Measurements from ENCODE around the gene VPS45.

The VPS45 gene

GRCh38 chr1:150072959-150073358 lies 5.4 kb downstream of the VPS45 start:
- DNase-seq (ENCODE audit: low read depth in 3 of 3, low spot score in 1 of 3) = no peak

GRCh38 chr1:150073516-150073915 lies 5.9 kb downstream of the VPS45 start:
- DNase-seq (ENCODE audit: low read depth in 3 of 3, low spot score in 1 of 3) = no peak

- DNase-seq (ENCODE audit: low read depth in 3 of 3, low spot score in 1 of 3) = no peak
These were observed 8.5 kb downstream of the VPS45 start for GRCh38 chr1:150076066-150076465.

- no peak for DNase-seq (ENCODE audit: low read depth in 3 of 3, low spot score in 1 of 3)
These were observed 9.4 kb downstream of the VPS45 start for GRCh38 chr1:150076985-150077384.

GRCh38 chr1:150080784-150081183 lies 13.2 kb downstream of the VPS45 start:
- no peak for DNase-seq (ENCODE audit: low read depth in 3 of 3, low spot score in 1 of 3)

- DNase-seq (ENCODE audit: low read depth in 3 of 3, low spot score in 1 of 3) = no peak
These were observed 14.9 kb downstream of the VPS45 start for GRCh38 chr1:150082494-150082893.

GRCh38 chr1:150083907-150084306 lies 16.3 kb downstream of the VPS45 start:
- no peak for DNase-seq (ENCODE audit: low read depth in 3 of 3, low spot score in 1 of 3)

- DNase-seq (ENCODE audit: low read depth in 3 of 3, low spot score in 1 of 3) = no peak
These were observed 17.8 kb downstream of the VPS45 start for GRCh38 chr1:150085406-150085805.

- no peak for DNase-seq (ENCODE audit: low read depth in 3 of 3, low spot score in 1 of 3)
These were observed 19.8 kb downstream of the VPS45 start for GRCh38 chr1:150087415-150087814.

- DNase-seq (ENCODE audit: low read depth in 3 of 3, low spot score in 1 of 3) = no peak
These were observed 22.4 kb downstream of the VPS45 start for GRCh38 chr1:150089846-150090520.

- DNase-seq (ENCODE audit: low read depth in 3 of 3, low spot score in 1 of 3) = no peak
These were observed 24.7 kb downstream of the VPS45 start for GRCh38 chr1:150092180-150092791.

- DNase-seq (ENCODE audit: low read depth in 3 of 3, low spot score in 1 of 3) = no peak
These were observed 26.2 kb downstream of the VPS45 start for GRCh38 chr1:150093805-150094204.

- no peak for DNase-seq (ENCODE audit: low read depth in 3 of 3, low spot score in 1 of 3)
These were observed 27.2 kb downstream of the VPS45 start for GRCh38 chr1:150094734-150095265.

- DNase-seq (ENCODE audit: low read depth in 3 of 3, low spot score in 1 of 3) = no peak
These were observed 35.4 kb downstream of the VPS45 start for GRCh38 chr1:150102986-150103385.

- DNase-seq (ENCODE audit: low read depth in 3 of 3, low spot score in 1 of 3) = no peak
These were observed 38.8 kb downstream of the VPS45 start for GRCh38 chr1:150106341-150106740.

- no peak for DNase-seq (ENCODE audit: low read depth in 3 of 3, low spot score in 1 of 3)
These were observed 42.0 kb downstream of the VPS45 start for GRCh38 chr1:150109586-150109985.

- DNase-seq (ENCODE audit: low read depth in 3 of 3, low spot score in 1 of 3) = no peak
These were observed 42.5 kb downstream of the VPS45 start for GRCh38 chr1:150110116-150110515.

- no peak for DNase-seq (ENCODE audit: low read depth in 3 of 3, low spot score in 1 of 3)
These were observed 44.1 kb downstream of the VPS45 start for GRCh38 chr1:150111670-150112069.

GRCh38 chr1:150115121-150115520 lies 47.5 kb downstream of the VPS45 start:
- no peak for DNase-seq (ENCODE audit: low read depth in 3 of 3, low spot score in 1 of 3)

- no peak for DNase-seq (ENCODE audit: low read depth in 3 of 3, low spot score in 1 of 3)
These were observed 51.1 kb downstream of the VPS45 start for GRCh38 chr1:150118716-150119115.

- no peak for DNase-seq (ENCODE audit: low read depth in 3 of 3, low spot score in 1 of 3)
These were observed 53.8 kb downstream of the VPS45 start for GRCh38 chr1:150121236-150121862.

GRCh38 chr1:150126811-150127210 lies 59.2 kb downstream of the VPS45 start:
- DNase-seq (ENCODE audit: low read depth in 3 of 3, low spot score in 1 of 3) = no peak
